ENCODE data around the gene ATL1. TPM values are rescaled to one million over a fixed set of nuclear protein-coding genes. Genes with fewer than 3 reads are reported as not detected.
A peak's percentile ranks its signal among the peaks of the same experiment; 100 is the strongest.

The ATL1 gene
- total RNA-seq, 1 experiment from 2014 or later, result 3.1 TPM

DNA sequence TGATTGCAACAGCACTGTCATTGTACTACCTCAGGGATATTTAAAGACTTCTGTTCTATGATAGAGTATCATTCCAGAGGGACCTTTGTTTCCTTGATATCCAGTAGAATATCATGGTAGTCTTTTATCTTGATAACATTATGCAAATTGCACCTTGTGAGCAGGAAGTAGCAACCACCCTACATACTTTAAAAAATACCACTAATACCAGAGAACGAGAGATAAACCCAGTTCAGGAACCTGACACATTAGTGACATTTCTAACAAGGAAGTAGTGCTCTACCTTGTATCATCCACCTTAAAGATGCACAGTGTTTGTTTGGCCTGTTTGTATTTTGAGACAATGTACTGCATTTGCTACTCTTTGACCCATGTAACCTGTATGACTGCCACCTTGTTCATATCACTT is 18.8 kb upstream of the ATL1 start:
- peaks cover 32% of the 10 kb centered on the region for H3K4me1 Mint-ChIP-seq (ENCODE audit: low read depth, unreplicated experiment)
- CTCF ChIA-PET, result interaction anchor here (0.7 to 1.1 kb wide), 2 partner anchors 10 to 233 kb away, joined by 3 read pairs; no protein-coding TSS in a partner anchor
- no TSS peak for BruUV-seq (replicated peaks)

GRCh38 chr14:50542941-50543418 is 17.0 kb upstream of the ATL1 start:
- no peak for TF ChIP-seq CTCF (IDR thresholded peaks at IDR 0.05; ENCODE audit: unreplicated experiment)
- BruUV-seq (replicated peaks), result no TSS peak
- H3K4me1 Mint-ChIP-seq (ENCODE audit: low read depth, unreplicated experiment), result peaks cover 32% of the 10 kb centered on the region
- H3K36me3 Mint-ChIP-seq (ENCODE audit: insufficient read depth, unreplicated experiment), result no peaks in the 10 kb centered on the region
- H3K27me3 Mint-ChIP-seq (ENCODE audit: unreplicated experiment), result no peaks in the 10 kb centered on the region
- peak; percentile 38 for DNase-seq
- no peak overlapping the region for H3K4me3 Mint-ChIP-seq (ENCODE audit: low read depth, unreplicated experiment)
- H3K27ac Mint-ChIP-seq (ENCODE audit: unreplicated experiment), result no peak overlapping the region
- no peaks in the 10 kb centered on the region for H3K9me3 Mint-ChIP-seq (ENCODE audit: low read depth, unreplicated experiment)
- intact Hi-C loops (cut with micrococcal nuclease; ENCODE audit: unreplicated experiment), result loop anchor here (1.0 to 2.0 kb wide), 2 partner anchors 230 to 236 kb away; no protein-coding TSS in a partner anchor
- CTCF ChIA-PET, result interaction anchor here (0.6 to 0.7 kb wide), 2 partner anchors 54 to 231 kb away, joined by 3 read pairs; no protein-coding TSS in a partner anchor

More for the DNA sequence above, 18.8 kb upstream of the ATL1 start:
- Mint-ChIP-seq H3K27me3 (ENCODE audit: unreplicated experiment) (no peaks in the 10 kb centered on the region), H3K9me3 (ENCODE audit: low read depth, unreplicated experiment) (peaks cover 3% of the 10 kb centered on the region), H3K36me3 (ENCODE audit: insufficient read depth, unreplicated experiment) (no peaks in the 10 kb centered on the region), H3K27ac (ENCODE audit: unreplicated experiment) (peak overlapping the region; percentile 71), H3K4me3 (ENCODE audit: low read depth, unreplicated experiment) (no peak overlapping the region)
- DNase-seq, result no peak
- intact Hi-C loops (cut with micrococcal nuclease; ENCODE audit: unreplicated experiment), result no loop called here
- TF ChIP-seq CTCF (IDR thresholded peaks at IDR 0.05; ENCODE audit: unreplicated experiment), result no peak

- peaks cover 25% of the 10 kb centered on the region for H3K4me1 Mint-ChIP-seq (ENCODE audit: low read depth, unreplicated experiment)
- no TSS peak for BruUV-seq (replicated peaks)
- H3K36me3 Mint-ChIP-seq (ENCODE audit: insufficient read depth, unreplicated experiment), result no peaks in the 10 kb centered on the region
- DNase-seq, result no peak
- H3K9me3 Mint-ChIP-seq (ENCODE audit: low read depth, unreplicated experiment), result no peaks in the 10 kb centered on the region
- no peaks in the 10 kb centered on the region for H3K27me3 Mint-ChIP-seq (ENCODE audit: unreplicated experiment)
- TF ChIP-seq CTCF (IDR thresholded peaks at IDR 0.05; ENCODE audit: unreplicated experiment), result no peak
- CTCF ChIA-PET, result interaction anchor here (0.6 kb wide), 1 partner anchor 184 kb away, joined by 4 read pairs; no protein-coding TSS in a partner anchor
- intact Hi-C loops (cut with micrococcal nuclease; ENCODE audit: unreplicated experiment), result no loop called here
- no peak overlapping the region for H3K27ac Mint-ChIP-seq (ENCODE audit: unreplicated experiment)
- H3K4me3 Mint-ChIP-seq (ENCODE audit: low read depth, unreplicated experiment), result no peak overlapping the region
Observed at GRCh38 chr14:50544911-50545310, 15.0 kb upstream of the ATL1 start.

- CTCF ChIA-PET, result interaction anchor here (0.5 kb wide), 1 partner anchor 352 kb away, joined by 5 read pairs; no protein-coding TSS in a partner anchor
- no peak overlapping the region for H3K27ac Mint-ChIP-seq (ENCODE audit: unreplicated experiment)
- DNase-seq, result no peak
- peaks cover 20% of the 10 kb centered on the region for H3K4me1 Mint-ChIP-seq (ENCODE audit: low read depth, unreplicated experiment)
- no TSS peak for BruUV-seq (replicated peaks)
- no peak for TF ChIP-seq CTCF (IDR thresholded peaks at IDR 0.05; ENCODE audit: unreplicated experiment)
- intact Hi-C loops (cut with micrococcal nuclease; ENCODE audit: unreplicated experiment), result no loop called here
- H3K4me3 Mint-ChIP-seq (ENCODE audit: low read depth, unreplicated experiment), result no peak overlapping the region
- no peaks in the 10 kb centered on the region for H3K9me3 Mint-ChIP-seq (ENCODE audit: low read depth, unreplicated experiment)
- H3K36me3 Mint-ChIP-seq (ENCODE audit: insufficient read depth, unreplicated experiment), result no peaks in the 10 kb centered on the region
- H3K27me3 Mint-ChIP-seq (ENCODE audit: unreplicated experiment), result no peaks in the 10 kb centered on the region
Observed at GRCh38 chr14:50545618-50546017, 14.3 kb upstream of the ATL1 start.
